B cell (primary cell): ENCODE data around the gene POMT2. TPM values are rescaled to one million over a fixed set of nuclear protein-coding genes. Genes with fewer than 3 reads are reported as not detected.

Experiments
- ATAC-seq: fragments of 200-7000 bp; cut with Tn5 transposase; one replicate; pipeline ENCODE4 v1.10.0; 2021; ENCODE audit warnings: low read depth, mild to moderate bottlenecking, moderate number of reproducible peaks, moderate library complexity
- CTCF ChIA-PET: fragments of 350-600 bp; sonication (Branson Sonifier 250); formaldehyde crosslinking; loops from one replicate; lab custom pipeline; 2021; ENCODE audit warnings: antibody characterized with exemption, inconsistent platforms; lab: Charles Lee
- POLR2A ChIA-PET: fragments of 350-600 bp; sonication (Branson Sonifier 250); formaldehyde crosslinking; loops from one replicate; lab custom pipeline; 2021; ENCODE audit warnings: antibody characterized with exemption; lab: Charles Lee
- DNase-seq: peaks from one replicate; pipeline ENCODE4 v3.0.0; 2013
- H2AFZ ChIP-seq: 2 replicates; pipeline ENCODE4 v1.6.1; 2012; ENCODE audit warnings: mild to moderate bottlenecking, low read depth, low read length; ENCODE audit not compliant: insufficient read depth, poor library complexity, severe bottlenecking
- H3K27ac ChIP-seq, 2 donors: 1 replicate in 1 of 2; 2 replicates in 1 of 2; pipeline ENCODE4 v1.5.1; 2012 to 2013; ENCODE audit warnings: low read length in 2 of 2, mild to moderate bottlenecking in 2 of 2, moderate library complexity in 1 of 2
- H3K27me3 ChIP-seq, 4 experiments: fragments of 200-600 bp in 1 of 4; sonication (generic) in 1 of 4; replicated peaks in 1 of 4; 1 replicate in 2 of 4; 2 replicates in 2 of 4; pipeline versions ENCODE4 v1.6.1 to v1.7.0; 2013 to 2016; ENCODE audit warnings: low read length in 3 of 4, mild to moderate bottlenecking in 2 of 4, mixed read lengths in 1 of 4, moderate library complexity in 1 of 4; ENCODE audit not compliant: insufficient read depth in 4 of 4, control insufficient read depth in 3 of 4; ENCODE audit errors: control extremely low read depth in 1 of 4
- H3K36me3 ChIP-seq, 2 experiments: replicated peaks in 1 of 2; 1 replicate in 1 of 2; 2 replicates in 1 of 2; pipeline versions ENCODE4 v1.6.1 to v1.7.1; 2013; ENCODE audit warnings: low read length in 1 of 2; ENCODE audit not compliant: insufficient read depth in 2 of 2, control insufficient read depth in 1 of 2; ENCODE audit errors: control extremely low read depth in 1 of 2, extremely low read depth in 1 of 2
- H3K4me1 ChIP-seq, 2 donors: fragments of 200-600 bp in 1 of 2; sonication (generic) in 1 of 2; 1 replicate in 1 of 2; 2 replicates in 1 of 2; pipeline versions ENCODE4 v1.5.1 to v1.6.1; 2013 to 2017; ENCODE audit warnings: low read length in 2 of 2; ENCODE audit not compliant: control insufficient read depth in 2 of 2, insufficient read depth in 2 of 2
- H3K4me2 ChIP-seq: replicated peaks from 2 replicates; pipeline ENCODE3; 2012; ENCODE audit warnings: mild to moderate bottlenecking, low read depth, low read length; ENCODE audit not compliant: poor library complexity, severe bottlenecking
- H3K4me3 ChIP-seq, 5 experiments: fragments of 200-600 bp in 1 of 5; sonication (generic) in 1 of 5; 1 replicate in 3 of 5; 2 replicates in 2 of 5; pipeline versions ENCODE4 v1.5.1 to v1.7.0; 2011 to 2016; ENCODE audit warnings: low read length in 4 of 5, mild to moderate bottlenecking in 4 of 5, low read depth in 2 of 5, control low read depth in 1 of 5, moderate library complexity in 1 of 5; ENCODE audit not compliant: insufficient read depth in 1 of 5; ENCODE audit errors: control extremely low read depth in 1 of 5, extremely low read depth in 1 of 5
- H3K79me2 ChIP-seq: fragments of 200-600 bp; sonication (generic); one replicate; pipeline ENCODE4 v1.6.0; 2016; ENCODE audit warnings: low read length; ENCODE audit not compliant: control insufficient read depth, insufficient read depth
- H3K9ac ChIP-seq: fragments of 200-600 bp; sonication (generic); 2 replicates; pipeline ENCODE4 v1.6.1; 2017; ENCODE audit warnings: mild to moderate bottlenecking, low read length, moderate library complexity
- H3K9me3 ChIP-seq, 3 donors: one replicate each; pipeline versions ENCODE4 v1.6.1 to v1.7.1; 2013; ENCODE audit warnings: low read length in 2 of 3; ENCODE audit not compliant: control insufficient read depth in 2 of 3, insufficient read depth in 1 of 3; ENCODE audit errors: control extremely low read depth in 1 of 3
- H4K20me1 ChIP-seq: 2 replicates; pipeline ENCODE4 v1.6.0; 2012; ENCODE audit warnings: mild to moderate bottlenecking, low read length; ENCODE audit not compliant: insufficient read depth, control insufficient read depth, poor library complexity, severe bottlenecking
- H3K27ac Mint-ChIP-seq: one replicate; pipeline ENCODE4 v1.8.0; 2021; ENCODE audit warnings: mixed read lengths
- H3K27me3 Mint-ChIP-seq: one replicate; pipeline ENCODE4 v1.8.0; 2021; ENCODE audit warnings: mixed read lengths
- H3K4me1 Mint-ChIP-seq: one replicate; pipeline ENCODE4 v1.8.0; 2021; ENCODE audit warnings: mixed read lengths
- H3K4me3 Mint-ChIP-seq: one replicate; pipeline ENCODE4 v1.8.0; 2021; ENCODE audit warnings: mixed read lengths
- H3K9me3 Mint-ChIP-seq: one replicate; pipeline ENCODE4 v1.8.0; 2022; ENCODE audit warnings: mixed read lengths; ENCODE audit not compliant: insufficient read depth
- CTCF ChIP-seq: fragments of 200-600 bp; IDR thresholded peaks from one replicate; pipeline ENCODE4 v1.8.0; 2022; ENCODE audit warnings: antibody characterized with exemption, mild to moderate bottlenecking
- EZH2 ChIP-seq: IDR thresholded peaks from 2 replicates; pipeline ENCODE4 v1.6.1; 2012; ENCODE audit warnings: borderline replicate concordance, low read depth, mild to moderate bottlenecking, moderate library complexity, low read length; ENCODE audit not compliant: insufficient read depth, poor library complexity, severe bottlenecking
- WGBS: methylation state at CpG from one replicate; pipeline ENCODE4 v1.1.5; 2013; ENCODE audit warnings: missing lambda C conversion rate; ENCODE audit not compliant: insufficient coverage; 5-methylcytosine and 5-hydroxymethylcytosine counted together
- intact Hi-C: fragments of 100-400 bp; cut with micrococcal nuclease; formaldehyde crosslinking; loops from one replicate; pipeline ENCODE4 v1.10.0; 2022
- polyA plus RNA-seq: library from polyadenylated mRNA; depleted of rRNA; stranded (reverse); fragments of >200 nt; gene quantifications from 2 replicates; pipeline ENCODE4 v1.2.3, GENCODE V29; 2012
- total RNA-seq, 2 donors: library from RNA; stranded (reverse); fragments of 120-200 nt in 1 of 2; gene quantifications; 1 replicate in 1 of 2; 2 replicates in 1 of 2; pipeline versions ENCODE4 v1.2.3 to v1.2.4, GENCODE V29; 2013 to 2022

The POMT2 gene
- total and polyA plus RNA-seq, 2 donors (not counting 1 experiment from before 2014, with no cell fraction given), result 14.3 to 36.6 TPM

GRCh38 chr14:77260199-77260598, 60.5 kb downstream of the POMT2 start:
- POLR2A ChIA-PET, result no interaction called here
- Histone ChIP-seq H3K4me3 (no peak overlapping the region), H2AFZ (no peak overlapping the region), H3K36me3 (no peaks in the 10 kb centered on the region), H3K27me3 (peaks cover 0 to 7% (median 0%) of the 10 kb centered on the region in 4 experiments), H3K79me2 (no peaks in the 10 kb centered on the region), H3K4me2 (no peak overlapping the region), H3K9me3 (no peaks in the 10 kb centered on the region), H3K27ac (no peak overlapping the region), H3K9ac (no peak overlapping the region), H4K20me1 (no peaks in the 10 kb centered on the region), H3K4me1 (peaks cover 0 to 4% of the 10 kb centered on the region in 2 donors)
- Mint-ChIP-seq H3K27me3 (peaks cover 4% of the 10 kb centered on the region), H3K9me3 (no peaks in the 10 kb centered on the region), H3K4me1 (peaks cover 4% of the 10 kb centered on the region), H3K4me3 (no peak overlapping the region), H3K27ac (no peak overlapping the region)
- no peak for TF ChIP-seq CTCF
- no peak for TF ChIP-seq EZH2
- DNase-seq (no peak), ATAC-seq (no peak)
- 89% methylated on average over 11 of the region's 11 CpGs for WGBS
- CTCF ChIA-PET, result no interaction called here
- intact Hi-C loops, result no loop called here

GRCh38 chr14:77259025-77259715, 61.5 kb downstream of the POMT2 start:
- no peak overlapping the region for H3K4me2 ChIP-seq
- no peak overlapping the region for H2AFZ ChIP-seq
- ChIA-PET CTCF (no interaction called here), POLR2A (no interaction called here)
- no peaks in the 10 kb centered on the region for H4K20me1 ChIP-seq
- no peaks in the 10 kb centered on the region for H3K4me1 ChIP-seq
- no peak for TF ChIP-seq CTCF
- TF ChIP-seq EZH2, result no peak
- ATAC-seq (no peak), DNase-seq (no peak)
- Mint-ChIP-seq H3K27ac (no peak overlapping the region), H3K9me3 (no peaks in the 10 kb centered on the region), H3K27me3 (peaks cover 4% of the 10 kb centered on the region), H3K4me1 (no peaks in the 10 kb centered on the region), H3K4me3 (no peak overlapping the region)
- no peak overlapping the region for H3K4me3 ChIP-seq
- H3K79me2 ChIP-seq, result no peaks in the 10 kb centered on the region
- peaks cover 0 to 7% (median 0%) of the 10 kb centered on the region in 4 experiments for H3K27me3 ChIP-seq
- 95% methylated on average over 7 of the region's 11 CpGs for WGBS
- H3K27ac ChIP-seq, result no peak overlapping the region
- intact Hi-C loops, result no loop called here
- no peaks in the 10 kb centered on the region for H3K36me3 ChIP-seq
- no peak overlapping the region for H3K9ac ChIP-seq
- no peaks in the 10 kb centered on the region for H3K9me3 ChIP-seq
